GM12891 (cell line): ENCODE data around the gene DLX2.

Source experiments
- POLR2A ChIP-seq: IDR thresholded peaks from 2 replicates; pipeline ENCODE4 v1.6.1; 2011; ENCODE audit warnings: low read depth, low read length, control low read depth
- POLR2AphosphoS5 ChIP-seq: IDR thresholded peaks from 2 replicates; pipeline ENCODE4 v1.6.1; 2011; ENCODE audit warnings: low read depth, low read length, control low read depth
- SPI1 ChIP-seq: IDR thresholded peaks from 2 replicates; pipeline ENCODE4 v1.6.1; 2011; ENCODE audit warnings: low read depth, low read length, control low read depth
- TAF1 ChIP-seq: IDR thresholded peaks from 2 replicates; pipeline ENCODE4 v1.6.1; 2011; ENCODE audit warnings: low read depth, low read length, control low read depth

DNA sequence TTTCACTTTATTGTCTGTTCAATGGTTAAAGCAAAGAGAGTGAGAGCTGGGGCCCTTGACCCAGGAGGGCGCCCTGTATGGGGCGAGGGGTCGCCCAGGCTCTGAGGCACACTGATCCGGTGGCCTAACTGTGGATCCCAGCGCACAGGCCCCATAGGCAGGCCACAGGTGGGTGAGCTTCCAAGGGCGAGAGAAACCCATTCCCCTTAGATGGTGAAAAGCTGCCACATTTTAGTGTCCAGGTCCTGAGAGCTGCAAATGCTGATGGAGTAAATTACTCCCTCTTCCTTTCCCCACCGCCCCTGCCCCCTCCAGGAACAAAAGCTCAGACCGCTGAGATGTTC is 5.9 kb upstream of the DLX2 start:
- TF ChIP-seq POLR2AphosphoS5 (no peak), POLR2A (no peak), TAF1 (no peak), SPI1 (no peak)
